Measurements from ENCODE around the gene ALDH16A1. TPM values are rescaled to one million over a fixed set of nuclear protein-coding genes. Genes with fewer than 3 reads are reported as not detected.

The ALDH16A1 gene
- total RNA-seq, 3 donors from 2014 or later, result 31.2 to 36.4 (median 36.3) TPM

DNA sequence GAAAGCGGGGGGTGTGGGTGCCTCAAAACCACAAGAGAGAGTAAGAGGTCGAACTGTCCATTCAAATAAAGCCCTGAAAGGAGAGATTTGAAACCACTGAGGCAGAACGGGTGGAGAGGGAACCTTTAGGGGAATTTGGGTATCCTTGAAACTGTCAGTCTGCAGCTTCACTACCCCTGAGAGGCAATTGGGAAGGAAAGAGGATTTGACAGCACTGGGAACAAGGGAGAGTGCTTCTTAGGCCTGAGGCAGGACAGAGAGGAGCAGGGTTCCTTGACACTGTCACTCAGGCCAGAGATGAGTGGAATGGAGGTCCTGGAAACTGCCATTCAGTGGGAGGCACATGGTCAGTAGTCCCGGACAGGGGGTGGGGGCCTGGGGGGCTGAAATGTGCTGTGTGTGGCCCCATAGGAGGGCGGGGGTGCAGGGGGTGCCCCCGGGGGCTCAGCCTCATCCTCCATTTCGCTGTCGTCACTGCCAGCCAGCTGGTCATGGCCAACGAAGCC lies 22.8 kb upstream of the ALDH16A1 start:
- no peaks in the 10 kb centered on the region for H3K9me3 ChIP-seq
- peaks cover 5% of the 10 kb centered on the region for H3K4me1 ChIP-seq (ENCODE audit: low read depth)
- TF ChIP-seq, protein P1, sequence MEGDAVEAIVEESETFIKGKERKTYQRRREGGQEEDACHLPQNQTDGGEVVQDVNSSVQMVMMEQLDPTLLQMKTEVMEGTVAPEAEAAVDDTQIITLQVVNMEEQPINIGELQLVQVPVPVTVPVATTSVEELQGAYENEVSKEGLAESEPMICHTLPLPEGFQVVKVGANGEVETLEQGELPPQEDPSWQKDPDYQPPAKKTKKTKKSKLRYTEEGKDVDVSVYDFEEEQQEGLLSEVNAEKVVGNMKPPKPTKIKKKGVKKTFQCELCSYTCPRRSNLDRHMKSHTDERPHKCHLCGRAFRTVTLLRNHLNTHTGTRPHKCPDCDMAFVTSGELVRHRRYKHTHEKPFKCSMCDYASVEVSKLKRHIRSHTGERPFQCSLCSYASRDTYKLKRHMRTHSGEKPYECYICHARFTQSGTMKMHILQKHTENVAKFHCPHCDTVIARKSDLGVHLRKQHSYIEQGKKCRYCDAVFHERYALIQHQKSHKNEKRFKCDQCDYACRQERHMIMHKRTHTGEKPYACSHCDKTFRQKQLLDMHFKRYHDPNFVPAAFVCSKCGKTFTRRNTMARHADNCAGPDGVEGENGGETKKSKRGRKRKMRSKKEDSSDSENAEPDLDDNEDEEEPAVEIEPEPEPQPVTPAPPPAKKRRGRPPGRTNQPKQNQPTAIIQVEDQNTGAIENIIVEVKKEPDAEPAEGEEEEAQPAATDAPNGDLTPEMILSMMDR (IDR thresholded peaks at IDR 0.05), result no peak
- no peak for ATAC-seq
- no peak for DNase-seq
- no peak overlapping the region for H3K4me3 ChIP-seq
- intact Hi-C loops (cut with DNase I, micrococcal nuclease), result loop anchor here in 1 of 2 donors (5.0 kb wide), 1 partner anchor 33 kb away; no protein-coding TSS in a partner anchor
- no peaks in the 10 kb centered on the region for H3K36me3 ChIP-seq (ENCODE audit: low read depth)

DNA sequence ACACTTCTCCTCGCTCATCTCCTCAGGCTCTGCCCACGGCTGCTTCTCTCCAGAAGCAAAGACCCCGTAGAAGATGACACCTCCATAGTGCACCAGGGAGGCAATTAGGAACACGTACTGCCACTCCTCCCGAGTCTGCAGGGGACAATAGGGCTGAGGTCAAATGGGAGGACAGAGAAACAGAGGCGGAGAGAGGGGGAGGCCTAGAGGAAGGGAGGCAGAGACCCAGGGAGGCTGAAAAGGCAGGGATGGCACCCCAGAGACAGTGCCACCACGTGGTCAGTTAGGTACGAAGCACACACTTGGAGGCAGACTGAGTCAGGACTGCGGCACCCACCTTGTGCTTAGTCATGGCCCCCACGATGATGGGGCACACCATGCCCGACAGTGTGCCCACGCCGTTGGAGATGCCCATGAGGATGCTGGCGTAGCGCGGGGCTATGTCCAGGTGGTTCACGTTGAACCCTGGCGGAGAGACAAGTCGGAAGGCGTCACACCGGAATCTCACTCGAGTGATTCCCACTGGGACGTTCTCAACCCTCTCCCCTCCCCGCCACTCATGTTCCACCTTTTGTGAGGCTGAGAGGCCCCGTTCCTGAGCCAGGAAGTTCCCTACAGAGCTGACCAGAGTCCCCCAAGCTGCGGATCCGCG lies 22.2 kb upstream of the ALDH16A1 start:
- Histone ChIP-seq H3K4me1 (ENCODE audit: low read depth) (peaks cover 5% of the 10 kb centered on the region), H3K36me3 (ENCODE audit: low read depth) (no peaks in the 10 kb centered on the region), H3K9me3 (no peaks in the 10 kb centered on the region), H3K4me3 (no peak overlapping the region)
- TF ChIP-seq, protein P1 (IDR thresholded peaks at IDR 0.05), result no peak
- peak in 1 of 3 donors; percentile 37 for DNase-seq
- ATAC-seq, result no peak
- intact Hi-C loops (cut with DNase I, micrococcal nuclease), result loop anchor here in 1 of 2 donors (5.0 kb wide), 1 partner anchor 34 kb away; no protein-coding TSS in a partner anchor

DNA sequence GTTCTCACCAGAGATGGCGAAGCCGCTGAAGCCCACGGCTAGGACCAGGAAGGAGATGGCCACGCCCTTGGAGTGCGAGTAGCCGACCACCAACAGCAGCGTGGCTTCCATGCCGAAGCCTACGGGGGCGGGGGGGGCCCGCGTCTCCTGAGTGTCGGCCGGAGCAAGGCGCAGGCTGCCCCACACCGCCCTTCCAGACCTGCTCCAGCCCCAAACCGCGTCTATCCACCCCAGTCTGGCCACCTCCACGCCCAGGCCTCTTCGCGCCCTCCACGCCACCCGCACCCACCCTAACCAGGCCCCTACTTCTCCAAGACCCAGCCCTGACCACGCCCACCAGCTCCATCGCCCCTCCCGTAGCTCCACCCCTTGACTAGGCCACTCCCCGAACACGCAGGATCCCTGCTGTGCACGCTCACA lies 21.7 kb upstream of the ALDH16A1 start:
- intact Hi-C loops (cut with DNase I, micrococcal nuclease), result loop anchor here in 1 of 2 donors (5.0 kb wide), 1 partner anchor 34 kb away; no protein-coding TSS in a partner anchor
- Histone ChIP-seq H3K36me3 (ENCODE audit: low read depth) (no peaks in the 10 kb centered on the region), H3K9me3 (no peaks in the 10 kb centered on the region), H3K4me3 (no peak overlapping the region), H3K4me1 (ENCODE audit: low read depth) (peaks cover 5% of the 10 kb centered on the region)
- TF ChIP-seq, protein P1 (IDR thresholded peaks at IDR 0.05), result no peak
- ATAC-seq (no peak), DNase-seq (peak in 1 of 3 donors; percentile 52)

DNA sequence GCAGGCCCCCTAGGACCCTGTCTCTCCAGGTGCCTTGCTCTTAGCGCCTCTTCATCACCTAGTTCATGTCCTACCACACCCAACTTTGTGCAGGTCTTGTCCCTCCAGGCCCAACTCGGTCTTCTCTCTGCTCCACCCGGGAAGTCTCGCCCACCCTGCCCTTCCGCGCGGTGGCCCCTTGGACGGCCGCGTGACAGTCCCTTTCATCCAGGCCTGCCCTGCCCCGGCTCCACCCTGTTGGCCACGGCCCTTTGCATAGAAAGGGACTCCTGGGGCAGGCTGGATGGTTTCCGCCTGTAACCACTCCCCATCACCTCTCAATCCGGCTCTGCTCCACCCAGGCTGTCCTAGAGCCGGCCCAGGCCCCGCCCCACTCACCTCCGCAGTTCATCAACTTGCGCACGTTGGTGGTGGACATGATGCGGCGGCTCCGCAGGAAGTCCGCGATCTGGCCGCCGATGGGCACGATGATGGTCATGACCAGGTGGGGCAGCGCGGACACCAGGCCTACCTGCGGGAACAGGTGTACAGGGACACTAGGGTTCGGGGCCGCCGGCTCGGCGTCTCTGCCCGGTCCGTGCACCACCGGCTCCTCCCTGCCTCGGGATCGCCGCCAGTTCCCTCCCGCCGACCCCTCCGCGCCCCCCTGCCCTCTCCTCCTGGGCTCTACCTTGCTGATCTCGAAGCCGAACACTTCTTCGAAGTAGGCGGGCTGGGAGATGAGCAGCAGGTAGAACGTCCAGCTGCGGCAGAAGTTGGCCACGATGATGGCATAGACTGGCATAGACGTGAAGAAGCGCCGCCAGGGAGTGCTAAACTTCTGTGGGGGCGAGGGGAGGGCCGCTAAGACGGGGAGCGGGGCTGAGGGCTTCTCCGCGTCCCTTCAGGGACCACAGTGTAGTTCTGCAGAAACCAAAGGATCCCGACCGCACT lies 20.6 kb upstream of the ALDH16A1 start:
- H3K4me3 ChIP-seq, result no peak overlapping the region
- TF ChIP-seq, protein P1 (IDR thresholded peaks at IDR 0.05), result no peak
- ATAC-seq (peak; percentile 93), DNase-seq (peak; percentile 63 to 70 (median 66))
- intact Hi-C loops (cut with DNase I, micrococcal nuclease), result loop anchor here in 1 of 2 donors (5.0 kb wide), 1 partner anchor 35 kb away; no protein-coding TSS in a partner anchor
- H3K4me1 ChIP-seq (ENCODE audit: low read depth), result peaks cover 5% of the 10 kb centered on the region
- no peaks in the 10 kb centered on the region for H3K9me3 ChIP-seq
- H3K36me3 ChIP-seq (ENCODE audit: low read depth), result no peaks in the 10 kb centered on the region

DNA sequence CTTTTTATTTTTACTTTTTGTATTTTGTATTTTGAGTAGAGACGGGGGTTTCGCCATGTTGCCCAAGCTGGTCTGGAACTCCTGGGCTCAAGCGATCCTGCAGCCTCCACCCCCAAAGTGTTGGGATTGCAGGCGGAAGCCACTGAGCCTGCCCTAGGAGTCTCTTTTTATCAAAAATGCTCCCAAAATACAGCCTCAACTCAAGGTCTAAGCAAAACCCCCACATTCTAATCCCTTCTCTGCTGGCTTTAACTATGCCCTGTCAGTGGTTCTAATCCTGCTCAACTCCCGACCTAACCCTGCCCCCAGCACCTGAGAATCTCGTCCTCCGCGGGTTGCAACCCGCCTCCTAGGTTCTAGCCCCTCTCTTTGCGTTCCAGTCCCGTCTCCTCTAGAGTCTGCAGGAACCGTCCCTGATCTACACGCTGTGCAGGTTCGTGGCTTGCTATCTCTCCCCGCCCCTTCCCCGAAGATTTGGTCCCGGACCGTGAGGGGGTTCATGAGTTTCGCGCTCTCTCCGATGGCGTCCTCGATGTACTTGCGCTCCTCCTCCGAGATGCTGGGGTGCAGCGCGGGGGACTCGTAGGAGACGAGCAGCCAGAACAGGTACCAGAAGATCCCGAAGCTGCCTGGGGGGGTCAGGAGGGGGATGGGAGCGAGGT lies 19.7 kb upstream of the ALDH16A1 start:
- ATAC-seq (no peak), DNase-seq (no peak)
- Histone ChIP-seq H3K9me3 (no peaks in the 10 kb centered on the region), H3K4me1 (ENCODE audit: low read depth) (peaks cover 1% of the 10 kb centered on the region), H3K4me3 (no peak overlapping the region), H3K36me3 (ENCODE audit: low read depth) (no peaks in the 10 kb centered on the region)
- intact Hi-C loops (cut with DNase I, micrococcal nuclease), result loop anchor here in 1 of 2 donors (5.0 kb wide), 1 partner anchor 36 kb away; no protein-coding TSS in a partner anchor
- TF ChIP-seq, protein P1 (IDR thresholded peaks at IDR 0.05), result no peak

All from mucosa of descending colon (tissue), 3 donors.